ENCODE results near the gene PPP6R2. TPM values are rescaled to one million over a fixed set of nuclear protein-coding genes. Genes with fewer than 3 reads are reported as not detected.

The PPP6R2 gene
- total RNA-seq = 10 to 100 TPM; 54.5 to 60.9 TPM

GRCh38 chr22:50342651-50343540, at the start of gene PPP6R2:
TSS of gene PPP6R2 (plus strand) at chr22:50343327. CDS start at chr22:50393909, 50,582 bp downstream.

GRCh38 chr22:50306753-50307749, 36.1 kb upstream of the PPP6R2 start, which contains the start of gene PLXNB2:
TSS of gene PLXNB2 (minus strand) at chr22:50307646. CDS start at chr22:50290584, 17,062 bp downstream.

GRCh38 chr22:50326956-50327710, 16.0 kb upstream of the PPP6R2 start, which contains the start of gene DENND6B:
TSS of gene DENND6B (minus strand) at chr22:50327012. CDS start at chr22:50326988, 24 bp downstream.

GRCh38 chr22:50474710-50475651, 131.9 kb downstream of the PPP6R2 start, which contains the start of gene SBF1:
TSS of gene SBF1 (minus strand) at chr22:50475035. CDS start at chr22:50474840, 195 bp downstream.

GRCh38 chr22:50481440-50482106, 138.4 kb downstream of the PPP6R2 start, which contains the start of gene ADM2:
TSS of gene ADM2 (plus strand) at chr22:50481543. CDS start at chr22:50481848, 305 bp downstream.

GRCh38 chr22:50486561-50487289, 143.6 kb downstream of the PPP6R2 start, which contains the start of gene MIOX:
TSS of gene MIOX (plus strand) at chr22:50486859. CDS start at chr22:50486898, 39 bp downstream.

Other genes starting within 250 kb of the PPP6R2 start
- under 1 TPM; 0.20 to 0.22 TPM for gene PANX2, start 172.6 kb upstream of the PPP6R2 start, total RNA-seq
- 100 to 1,000 TPM; 115 to 118 TPM for gene TRABD, start 157.4 kb upstream of the PPP6R2 start, total RNA-seq
- gene SELENOO, start 142.3 kb upstream of the PPP6R2 start, total RNA-seq = 10 to 100 TPM; 22.6 to 24.6 TPM
- gene TUBGCP6, start 98.3 kb upstream of the PPP6R2 start, total RNA-seq = 10 to 100 TPM; 58.8 to 62.5 TPM
- gene HDAC10, start 92.1 kb upstream of the PPP6R2 start, total RNA-seq = 10 to 100 TPM; 91.0 to 92.5 TPM
- 1 to 10 TPM; 3.2 to 3.3 TPM for gene MAPK12, start 81.6 kb upstream of the PPP6R2 start, total RNA-seq
- 10 to 100 TPM in 1 of 2 experiments, 1 to 10 TPM in 1; 8.9 to 11.4 TPM for gene MAPK11, start 72.9 kb upstream of the PPP6R2 start, total RNA-seq
- gene PLXNB2, start 35.7 kb upstream of the PPP6R2 start, total RNA-seq = 10 to 100 TPM; 16.1 to 16.4 TPM
- 1 to 10 TPM; 4.5 to 4.7 TPM for gene DENND6B, start 16.3 kb upstream of the PPP6R2 start, total RNA-seq
- gene SBF1, start 131.7 kb downstream of the PPP6R2 start, total RNA-seq = 100 to 1,000 TPM; 174 to 186 TPM
- gene ADM2, start 138.2 kb downstream of the PPP6R2 start, total RNA-seq = 1 to 10 TPM; 4.6 to 6.1 TPM
- gene MIOX, start 143.5 kb downstream of the PPP6R2 start, total RNA-seq = not detected
- gene LMF2, start 164.4 kb downstream of the PPP6R2 start, total RNA-seq = 100 to 1,000 TPM; 106 to 107 TPM
- 10 to 100 TPM; 83.5 to 88.7 TPM for gene NCAPH2, start 164.9 kb downstream of the PPP6R2 start, total RNA-seq
- 10 to 100 TPM in 1 of 2 experiments, 1 to 10 TPM in 1; 3.8 to 11.7 TPM for gene SCO2, start 182.3 kb downstream of the PPP6R2 start, total RNA-seq
- 10 to 100 TPM; 39.2 to 41.7 TPM for gene TYMP, start 186.7 kb downstream of the PPP6R2 start, total RNA-seq
- 1 to 10 TPM; 6.4 to 7.6 TPM for gene KLHDC7B, start 202.6 kb downstream of the PPP6R2 start, total RNA-seq
- not detected for gene SYCE3, start 219.6 kb downstream of the PPP6R2 start, total RNA-seq
- gene CPT1B, start 235.1 kb downstream of the PPP6R2 start, total RNA-seq = 10 to 100 TPM; 54.9 to 59.9 TPM
- gene CHKB, start 239.5 kb downstream of the PPP6R2 start, total RNA-seq = 100 to 1,000 TPM; 111 to 117 TPM

Data from activated naive CD4-positive, alpha-beta T cell treated with anti-CD3 and anti-CD28 coated beads, Interleukin-2, amount 10 ng/mL, durations not matched to agents 5 hours and 36 hours (primary cell).